LHCN-M2 (cell line): ENCODE data around the gene MYBBP1A. TPM values are rescaled to one million over a fixed set of nuclear protein-coding genes. Genes with fewer than 3 reads are reported as not detected.

Experiments
- DNase-seq: peaks from one replicate; pipeline ENCODE4 v3.0.0-alpha.2; 2012; ENCODE audit warnings: low read depth
- total RNA-seq: library from RNA; depleted of rRNA; stranded (reverse); fragments of >200 nt; gene quantifications from 2 replicates; pipeline ENCODE4 v1.2.3, GENCODE V29; 2014

MYBBP1A gene
- total RNA-seq, 1 experiment from 2014 or later, result 58.8 TPM

DNA sequence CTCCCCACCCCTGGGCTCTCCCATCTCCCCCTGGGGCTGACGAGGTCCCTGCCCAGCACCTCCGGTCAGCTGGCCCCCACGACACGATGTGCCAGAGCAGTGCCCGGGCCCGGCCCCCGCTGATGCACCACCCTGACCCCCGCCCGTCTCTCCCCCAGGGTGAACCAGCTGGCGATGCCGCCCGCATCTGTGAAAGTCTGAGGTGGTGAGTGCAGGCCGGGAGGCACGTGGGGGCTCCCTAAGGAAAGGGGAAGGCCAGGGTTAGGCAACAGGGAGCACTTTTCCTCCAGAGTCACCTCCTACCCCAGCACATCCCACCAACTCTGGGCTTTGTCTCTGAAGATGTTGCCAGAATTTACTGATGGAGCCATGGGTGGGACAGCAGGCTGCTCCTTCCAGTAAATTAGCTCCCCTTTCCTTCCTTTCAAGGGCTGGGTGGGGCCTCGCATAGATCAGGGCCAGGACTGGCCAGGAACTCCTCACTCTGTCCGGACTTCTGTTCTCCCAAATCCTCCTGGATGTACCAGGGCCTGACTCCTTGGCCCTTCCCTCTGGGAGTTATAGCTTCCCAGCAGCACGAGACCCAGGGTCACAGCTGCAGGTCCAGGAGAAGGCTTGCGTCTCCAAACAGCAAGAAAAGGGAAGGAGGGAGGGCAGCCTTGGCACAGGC, 18.3 kb downstream of the MYBBP1A start:
- no peak for DNase-seq

GRCh38 chr17:4536259-4536741, 18.9 kb downstream of the MYBBP1A start:
- no peak for DNase-seq

DNA sequence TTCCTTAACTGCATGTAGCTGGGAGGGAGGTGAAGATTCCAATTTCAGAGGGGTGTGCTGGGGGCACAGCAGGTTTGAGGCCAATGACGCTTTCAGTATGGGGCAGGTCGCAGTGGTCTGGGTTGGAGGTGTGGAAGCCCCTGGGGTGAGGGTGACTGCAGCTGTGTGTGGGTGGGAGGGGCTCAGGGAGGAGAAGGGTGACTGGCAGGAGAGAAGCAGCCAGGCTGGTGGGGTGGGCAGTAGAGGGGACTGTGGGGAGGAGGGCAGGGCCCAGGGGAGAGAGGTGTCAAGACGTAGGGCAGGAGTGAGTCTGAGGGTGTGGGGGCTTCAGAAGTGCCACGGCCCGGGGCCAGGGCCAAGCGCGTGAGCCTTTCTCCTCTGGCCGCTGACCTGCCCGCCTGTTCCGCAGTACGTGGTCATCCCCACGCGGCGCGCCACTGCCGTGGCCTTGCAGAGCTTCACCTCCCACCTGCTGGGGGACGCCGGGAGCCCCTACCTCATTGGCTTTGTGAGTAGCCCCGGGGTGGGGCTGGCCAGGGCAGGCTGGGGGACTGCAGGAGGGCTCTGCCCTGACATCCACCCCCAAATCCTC, 19.4 kb downstream of the MYBBP1A start:
- no peak for DNase-seq

DNA sequence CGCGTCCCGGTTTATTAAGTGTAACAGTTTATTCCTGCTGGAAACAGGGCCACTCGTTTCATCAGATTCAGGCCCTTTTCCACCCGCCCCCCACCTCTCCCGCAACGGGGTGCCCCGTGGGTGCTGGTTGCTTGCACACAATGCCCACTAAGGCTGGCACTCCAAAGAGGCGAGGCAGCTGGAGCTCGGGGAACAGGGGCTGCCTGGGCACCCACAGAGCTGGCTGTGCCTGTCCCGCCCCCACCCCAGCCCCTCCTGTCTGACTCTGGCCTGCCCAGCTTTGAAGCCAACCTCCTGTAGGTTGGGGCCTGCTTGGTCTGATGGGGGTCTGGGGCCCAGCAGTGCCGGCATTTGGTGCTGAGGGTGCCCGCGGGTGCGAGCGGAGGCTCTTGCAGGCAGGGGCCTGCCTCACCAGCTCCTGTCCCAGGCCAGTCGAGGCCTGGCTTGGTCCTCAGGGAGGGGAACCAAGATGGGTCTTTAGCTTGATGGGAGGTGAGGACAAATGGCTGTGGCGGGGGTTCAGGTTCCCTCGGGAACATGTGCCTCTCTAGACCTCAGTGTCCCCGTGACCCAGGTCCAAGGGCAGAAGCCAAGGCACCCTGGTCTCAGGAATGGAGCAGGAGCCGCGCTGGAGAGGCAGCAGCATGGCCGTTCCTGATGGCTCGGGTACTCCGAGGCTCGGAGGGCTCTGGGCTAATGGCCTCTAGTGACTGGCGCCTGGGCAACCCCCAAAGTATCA, 20.1 kb downstream of the MYBBP1A start:
- no peak for DNase-seq

DNA sequence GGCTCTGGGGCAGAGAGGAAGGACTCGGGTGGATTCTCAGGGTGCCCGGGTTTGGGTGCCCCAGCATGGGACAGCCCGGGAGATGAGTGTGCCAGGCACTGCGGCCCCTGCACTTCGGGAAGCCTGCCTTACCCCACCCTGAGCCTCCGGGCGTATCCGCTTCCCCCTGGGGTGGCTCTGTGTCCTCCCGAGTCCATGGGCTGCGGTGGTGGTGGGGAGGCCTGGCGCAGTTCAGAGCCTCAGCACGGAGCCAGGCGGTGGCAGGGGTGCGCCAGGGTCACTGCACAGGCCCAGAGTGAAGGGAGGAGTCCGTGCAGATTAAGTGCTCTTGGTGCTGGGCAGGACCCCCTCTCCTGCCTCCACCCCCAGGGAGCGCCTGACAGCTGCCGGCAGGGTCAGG, 20.7 kb downstream of the MYBBP1A start:
- no peak for DNase-seq

DNA sequence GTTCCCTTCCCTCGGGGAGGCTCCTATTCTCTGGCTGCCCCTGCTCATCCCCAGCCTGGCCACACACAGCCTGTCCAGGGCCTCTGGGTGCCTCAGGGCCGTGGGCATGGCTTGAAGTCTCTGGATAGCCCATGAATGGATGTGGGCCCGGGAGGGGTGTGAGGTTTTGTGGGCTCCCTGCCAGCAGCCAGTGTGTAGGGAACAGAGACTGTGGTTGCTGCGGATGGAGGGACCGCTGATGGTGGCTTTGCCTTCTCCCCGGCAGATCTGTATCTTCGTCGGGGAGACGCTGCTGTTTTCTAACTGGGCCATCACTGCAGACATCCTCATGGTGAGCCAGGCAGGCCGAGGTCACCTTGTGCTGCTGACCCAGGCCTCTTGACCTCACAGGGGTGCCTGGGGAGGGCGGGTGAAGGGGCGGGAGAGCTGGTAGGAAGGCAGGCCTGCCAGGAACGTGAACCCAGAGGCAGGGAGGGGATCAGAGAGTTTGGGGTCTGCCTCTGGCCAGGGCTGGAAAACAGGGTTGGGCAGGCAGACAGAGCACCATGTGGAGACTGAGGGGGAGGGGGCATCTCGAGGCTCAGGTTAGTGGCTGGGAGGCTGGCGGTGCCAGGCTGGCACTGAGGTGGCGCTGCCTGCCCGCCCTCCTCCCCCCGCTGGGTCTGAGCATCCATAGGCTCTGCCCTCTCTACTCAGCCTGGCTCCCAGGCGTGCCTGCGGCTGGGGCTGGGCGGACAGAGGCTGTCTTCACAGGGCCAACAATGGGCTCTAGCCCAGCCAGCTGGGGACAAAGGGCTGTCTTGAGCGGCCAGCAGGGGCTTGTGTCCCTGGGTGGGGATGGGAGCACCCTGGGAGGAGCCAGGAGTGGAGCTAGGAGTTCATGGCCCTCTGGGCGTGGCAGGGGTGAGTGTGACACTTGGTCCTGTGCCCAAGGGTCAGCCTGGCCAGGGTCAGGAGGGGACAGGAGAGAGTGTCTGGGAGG, 21.4 kb downstream of the MYBBP1A start:
- DNase-seq, result no peak

DNA sequence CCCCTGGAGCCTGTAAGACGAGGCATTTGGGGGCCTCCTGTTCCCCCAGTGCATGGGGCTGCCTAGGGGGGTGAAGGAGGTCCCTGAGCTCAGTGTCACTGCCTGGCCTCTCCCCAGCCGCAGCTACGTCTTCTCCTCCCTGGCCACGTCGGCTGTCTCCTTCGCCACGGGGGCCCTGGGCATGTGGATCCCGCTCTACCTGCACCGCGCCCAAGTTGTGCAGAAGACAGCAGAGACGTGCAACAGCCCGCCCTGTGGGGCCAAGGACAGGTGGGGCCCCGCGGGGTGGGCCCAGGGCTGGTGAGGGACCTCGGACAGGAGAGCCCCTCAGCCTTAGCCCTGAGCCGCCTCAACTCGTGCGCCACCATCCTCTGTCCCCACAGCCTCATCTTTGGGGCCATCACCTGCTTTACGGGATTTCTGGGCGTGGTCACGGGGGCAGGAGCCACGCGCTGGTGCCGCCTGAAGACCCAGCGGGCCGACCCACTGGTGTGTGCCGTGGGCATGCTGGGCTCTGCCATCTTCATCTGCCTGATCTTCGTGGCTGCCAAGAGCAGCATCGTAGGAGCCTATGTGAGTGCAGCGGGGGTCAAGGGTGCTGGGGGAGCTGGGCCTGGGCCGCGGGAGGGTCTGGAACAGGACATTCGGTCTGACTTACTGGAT, 22.2 kb downstream of the MYBBP1A start:
- no peak for DNase-seq

- no peak for DNase-seq
These were observed 23.0 kb downstream of the MYBBP1A start for GRCh38 chr17:4531988-4532736.

GRCh38 chr17:4530799-4531730, 24.1 kb downstream of the MYBBP1A start:
- DNase-seq, result no peak

DNA sequence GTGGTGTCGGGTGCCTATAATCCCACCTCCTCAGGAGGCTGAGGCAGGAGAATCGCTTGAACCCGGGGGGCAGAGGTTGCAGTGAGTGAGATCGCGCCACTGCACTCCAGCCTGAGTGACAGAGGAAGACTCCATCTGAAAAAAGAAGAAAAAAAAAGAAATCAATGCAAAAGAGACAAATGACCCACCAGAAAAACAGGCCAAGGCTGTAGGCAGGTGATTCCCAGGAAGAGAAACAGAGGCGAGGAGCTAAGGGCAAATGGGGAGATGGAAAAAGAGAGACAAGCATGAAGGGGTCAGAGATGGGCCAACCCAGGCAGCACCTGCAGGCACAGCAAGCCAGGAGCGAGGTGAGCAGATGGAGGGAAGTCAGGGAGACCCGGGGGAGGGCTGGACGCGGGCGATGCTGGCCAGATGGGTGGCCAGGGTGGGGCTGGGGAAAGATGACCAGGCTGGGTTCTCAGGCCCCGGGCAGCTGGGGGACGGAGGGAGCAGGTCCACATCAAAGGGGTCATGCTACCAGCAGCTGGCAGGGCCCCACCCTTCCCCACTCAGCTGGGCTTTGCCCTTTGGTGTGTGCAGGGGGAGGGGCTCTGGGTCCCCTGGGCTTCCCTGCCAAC, 25.5 kb downstream of the MYBBP1A start:
- no peak for DNase-seq

DNA sequence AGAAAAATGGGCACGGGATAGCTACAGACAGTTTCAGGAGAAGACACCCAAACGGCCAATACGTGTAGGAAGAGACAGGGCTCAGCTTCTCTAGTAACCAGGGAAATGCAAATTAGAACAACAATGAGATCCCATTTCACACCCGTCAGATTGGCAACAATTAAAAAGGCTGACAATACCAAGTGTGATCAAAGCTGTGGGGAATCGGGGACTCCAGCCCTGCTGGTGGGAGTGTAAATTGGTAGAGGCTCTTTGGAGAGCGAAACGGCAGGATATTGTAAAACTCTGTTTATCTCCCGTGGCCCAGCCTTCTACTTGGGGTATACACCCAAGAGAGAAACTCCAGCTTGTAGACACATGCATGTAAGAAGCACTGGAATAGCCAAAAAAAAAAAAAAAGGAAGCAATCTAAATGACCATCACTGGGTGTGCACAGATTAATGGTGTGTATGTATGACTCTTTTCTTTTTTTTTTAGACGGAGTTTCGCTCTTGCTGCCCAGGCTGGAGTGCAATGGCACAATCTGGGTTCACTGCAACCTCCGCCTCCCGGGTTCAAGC, 27.5 kb downstream of the MYBBP1A start:
- no peak for DNase-seq

GRCh38 chr17:4527134-4527533, 28.1 kb downstream of the MYBBP1A start:
- no peak for DNase-seq

- no peak for DNase-seq
These were observed 29.3 kb downstream of the MYBBP1A start for GRCh38 chr17:4525691-4526397.

DNA sequence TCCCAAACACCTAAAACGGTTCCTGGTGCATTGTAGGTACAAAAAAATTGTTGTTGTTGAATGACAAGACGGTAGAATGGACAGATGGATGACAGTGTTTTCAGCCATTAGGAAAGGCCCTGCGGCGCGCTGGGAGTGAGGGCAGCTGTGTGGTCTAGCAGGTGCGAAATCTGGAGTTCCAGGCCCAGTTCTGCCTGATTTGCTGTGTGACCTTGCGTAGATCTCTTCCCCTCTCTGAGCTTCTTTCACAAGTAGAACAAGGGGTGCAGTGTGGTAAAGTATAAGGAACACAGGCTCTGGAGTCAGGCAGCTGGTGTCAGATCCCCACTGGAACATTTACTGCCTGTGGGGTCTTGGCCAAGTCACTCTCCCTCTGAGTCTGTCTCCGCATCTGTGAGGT, 31.2 kb downstream of the MYBBP1A start:
- DNase-seq, result no peak

DNA sequence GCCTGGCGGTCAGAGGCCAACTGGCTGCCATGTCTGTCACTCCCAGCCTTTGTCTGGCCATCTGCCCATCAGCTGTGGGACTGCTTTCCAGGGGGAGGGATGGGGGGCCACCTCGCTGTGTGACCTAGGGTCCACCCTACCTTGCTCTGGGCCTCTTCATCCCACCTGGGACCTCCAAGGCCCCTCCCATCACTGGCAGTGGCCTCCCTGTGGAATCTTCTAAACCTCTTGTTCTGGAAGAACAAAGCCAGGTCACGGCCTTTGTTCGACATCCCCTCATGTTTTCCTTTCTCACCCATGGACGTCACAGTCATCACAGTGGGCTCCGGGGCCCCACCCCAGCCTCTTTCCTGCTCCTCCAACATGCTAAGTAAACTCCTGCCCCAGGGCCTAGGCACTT, 32.5 kb downstream of the MYBBP1A start:
- DNase-seq, result no peak

GRCh38 chr17:4520894-4521600, 34.1 kb downstream of the MYBBP1A start:
- DNase-seq, result no peak
